Neural cell (in vitro differentiated cells): ENCODE measurements around the gene CD164. TPM values are rescaled to one million over a fixed set of nuclear protein-coding genes. Genes with fewer than 3 reads are reported as not detected.

Source experiments
- H2AFZ ChIP-seq: fragments of 200-600, 300-800 bp; sonication (generic), shearing (Covaris generic); 2 replicates; pipeline ENCODE4 v1.6.0; 2014; ENCODE audit warnings: low read depth, mild to moderate bottlenecking, antibody characterized with exemption, low read length, moderate library complexity
- H3F3A ChIP-seq: fragments of 200-600 bp; shearing (Covaris generic); 2 replicates; pipeline ENCODE4 v1.6.1; 2016; ENCODE audit warnings: mild to moderate bottlenecking, moderate library complexity, mixed read lengths, antibody characterized with exemption, low read length; ENCODE audit not compliant: insufficient read depth, poor library complexity, severe bottlenecking
- H3K27ac ChIP-seq: fragments of 200-600, 300-800 bp; sonication (generic), shearing (Covaris generic); 2 replicates; pipeline ENCODE4 v1.5.1; 2014; ENCODE audit warnings: mild to moderate bottlenecking, low read length, moderate library complexity
- H3K27me3 ChIP-seq: fragments of 300-800, 200-600 bp; sonication (generic), shearing (Covaris generic); 2 replicates; pipeline ENCODE4 v1.6.0; 2014; ENCODE audit warnings: mild to moderate bottlenecking, low read depth, low read length, moderate library complexity; ENCODE audit not compliant: insufficient read depth
- H3K36me3 ChIP-seq: fragments of 300-800, 200-600 bp; sonication (generic), shearing (Covaris generic); 2 replicates; pipeline ENCODE4 v1.5.1; 2014; ENCODE audit warnings: mild to moderate bottlenecking, antibody characterized with exemption, low read length, moderate library complexity; ENCODE audit not compliant: insufficient read depth
- H3K4me2 ChIP-seq: fragments of 300-800, 200-600 bp; sonication (generic), shearing (Covaris generic); 2 replicates; pipeline ENCODE4 v1.6.0; 2014; ENCODE audit warnings: mild to moderate bottlenecking, low read length
- H3K4me3 ChIP-seq: fragments of 300-800, 200-600 bp; sonication (generic), shearing (Covaris generic); 2 replicates; pipeline ENCODE4 v1.5.1; 2014; ENCODE audit warnings: mild to moderate bottlenecking, low read length, moderate library complexity
- H3K79me2 ChIP-seq: fragments of 200-600 bp; shearing (Covaris generic); replicated peaks from 2 replicates; pipeline ENCODE4 v1.6.0; 2014; ENCODE audit warnings: mild to moderate bottlenecking, low read length, moderate library complexity; ENCODE audit not compliant: insufficient read depth
- H3K9ac ChIP-seq: fragments of 300-800, 200-600 bp; sonication (generic), shearing (Covaris generic); 2 replicates; pipeline ENCODE4 v1.6.1; 2016; ENCODE audit warnings: mild to moderate bottlenecking, low read length, mixed read lengths
- H3K9me2 ChIP-seq: fragments of 200-600 bp; shearing (Covaris generic); 2 replicates; pipeline ENCODE4 v1.6.1; 2016; ENCODE audit warnings: mild to moderate bottlenecking, low read length, mixed read lengths; ENCODE audit not compliant: insufficient read depth
- H3K9me3 ChIP-seq: fragments of 200-600, 300-800 bp; sonication (generic), shearing (Covaris generic); 2 replicates; pipeline ENCODE4 v1.6.1; 2016; ENCODE audit warnings: mild to moderate bottlenecking, mixed run types, low read length, moderate library complexity, mixed read lengths
- H4K20me1 ChIP-seq: fragments of 200-600 bp; shearing (Covaris generic); 2 replicates; pipeline ENCODE4 v1.6.1; 2016; ENCODE audit warnings: mild to moderate bottlenecking, mixed run types; ENCODE audit not compliant: insufficient read depth
- CTCF ChIP-seq: fragments of 450-650 bp; IDR thresholded peaks from 2 replicates; pipeline ENCODE4 v1.5.1; 2014; ENCODE audit warnings: antibody characterized with exemption, mild to moderate bottlenecking, moderate library complexity; ENCODE audit not compliant: poor library complexity, severe bottlenecking
- EP300 ChIP-seq: fragments of 450-650 bp; conservative IDR thresholded peaks from 2 replicates; pipeline ENCODE4 v1.6.1; 2014; ENCODE audit warnings: antibody characterized with exemption, mild to moderate bottlenecking, moderate library complexity; ENCODE audit not compliant: poor library complexity, severe bottlenecking
- EZH2 ChIP-seq: fragments of 200-600, 300-800 bp; shearing (Covaris generic), sonication (generic); IDR thresholded peaks from 2 replicates; pipeline ENCODE4 v1.6.1; 2014; ENCODE audit warnings: antibody characterized with exemption, low read length, borderline replicate concordance, mild to moderate bottlenecking; ENCODE audit not compliant: insufficient read depth, poor library complexity, severe bottlenecking
- MXI1 ChIP-seq: fragments of 450-650 bp; conservative IDR thresholded peaks from 2 replicates; pipeline ENCODE4 v1.6.1; 2014; ENCODE audit warnings: antibody characterized with exemption, mild to moderate bottlenecking; ENCODE audit not compliant: poor library complexity, severe bottlenecking
- POLR2AphosphoS5 ChIP-seq: IDR thresholded peaks from 2 replicates; pipeline ENCODE4 v1.6.1; 2012
- RAD21 ChIP-seq: fragments of 450-650 bp; conservative IDR thresholded peaks from 2 replicates; pipeline ENCODE4 v1.6.1; 2014; ENCODE audit warnings: antibody characterized with exemption, mild to moderate bottlenecking, moderate library complexity
- REST ChIP-seq: IDR thresholded peaks from 2 replicates; pipeline ENCODE4 v1.6.1; 2012; ENCODE audit warnings: borderline replicate concordance
- SMC3 ChIP-seq: fragments of 450-650 bp; conservative IDR thresholded peaks from 2 replicates; pipeline ENCODE4 v1.6.1; 2014; ENCODE audit warnings: antibody characterized with exemption, mild to moderate bottlenecking, moderate library complexity; ENCODE audit not compliant: poor library complexity
- TAF1 ChIP-seq: IDR thresholded peaks from 2 replicates; pipeline ENCODE4 v1.6.1; 2012; ENCODE audit warnings: low read depth
- polyA plus RNA-seq: library from polyadenylated mRNA; depleted of rRNA; stranded (reverse); fragments of >200 nt; gene quantifications from 2 replicates; pipeline ENCODE4 v1.2.3, GENCODE V29; 2014

CD164 gene
- polyA plus RNA-seq, 1 donor from 2014 or later: 42.6 TPM

GRCh38 chr6:109351231-109352130 lies 30.8 kb downstream of the CD164 start:
- Histone ChIP-seq H4K20me1 (no peaks in the 10 kb centered on the region), H2AFZ (no peak overlapping the region), H3K27ac (no peak overlapping the region), H3K9me2 (no peaks in the 10 kb centered on the region), H3K4me2 (no peak overlapping the region), H3K27me3 (no peaks in the 10 kb centered on the region), H3K79me2 (no peaks in the 10 kb centered on the region), H3K9me3 (no peaks in the 10 kb centered on the region), H3F3A (no peaks in the 10 kb centered on the region), H3K9ac (no peak overlapping the region), H3K4me3 (no peak overlapping the region), H3K36me3 (no peaks in the 10 kb centered on the region)
- no peak for TF ChIP-seq SMC3

GRCh38 chr6:109349419-109349987 lies 32.8 kb downstream of the CD164 start:
- H3K36me3 ChIP-seq: no peaks in the 10 kb centered on the region
- H3K27me3 ChIP-seq: no peaks in the 10 kb centered on the region
- H3K9me3 ChIP-seq: no peaks in the 10 kb centered on the region
- no peaks in the 10 kb centered on the region for H3F3A ChIP-seq
- no peak overlapping the region for H3K4me2 ChIP-seq
- no peak overlapping the region for H2AFZ ChIP-seq
- TF ChIP-seq EP300 (no peak), EZH2 (no peak), POLR2AphosphoS5 (no peak), CTCF (no peak), RAD21 (no peak)
- no peaks in the 10 kb centered on the region for H3K9me2 ChIP-seq
- H3K9ac ChIP-seq: no peak overlapping the region
- H3K79me2 ChIP-seq: no peaks in the 10 kb centered on the region
- no peaks in the 10 kb centered on the region for H4K20me1 ChIP-seq
- H3K27ac ChIP-seq: no peak overlapping the region
- no peak overlapping the region for H3K4me3 ChIP-seq

GRCh38 chr6:109348226-109348625 lies 34.0 kb downstream of the CD164 start:
- Histone ChIP-seq H3K27me3 (no peaks in the 10 kb centered on the region), H3K79me2 (no peaks in the 10 kb centered on the region), H3K27ac (no peak overlapping the region), H3K36me3 (no peaks in the 10 kb centered on the region), H3K9me3 (no peaks in the 10 kb centered on the region), H3K4me2 (no peak overlapping the region), H2AFZ (no peak overlapping the region), H3K9ac (no peak overlapping the region), H3K9me2 (no peaks in the 10 kb centered on the region), H3K4me3 (no peak overlapping the region), H4K20me1 (no peaks in the 10 kb centered on the region), H3F3A (no peaks in the 10 kb centered on the region)
- TF ChIP-seq SMC3 (no peak), CTCF (no peak), EP300 (no peak), MXI1 (no peak), TAF1 (no peak), REST (no peak)
